NCI-H2029 treated with DMSO at 0.1 percent for 48 hours (cell line): Measurements from ENCODE around the gene STARD7.
"Not testable (repeated sequence)": the region's sequence is repeated elsewhere in the genome, so short reads cannot be mapped to it uniquely, and the experiment has no call there.

Experiments used
- DNase-seq: peaks from one replicate; lab custom pipeline; 2025; lab: John Stamatoyannopoulos, UW

STARD7 gene, protein sequence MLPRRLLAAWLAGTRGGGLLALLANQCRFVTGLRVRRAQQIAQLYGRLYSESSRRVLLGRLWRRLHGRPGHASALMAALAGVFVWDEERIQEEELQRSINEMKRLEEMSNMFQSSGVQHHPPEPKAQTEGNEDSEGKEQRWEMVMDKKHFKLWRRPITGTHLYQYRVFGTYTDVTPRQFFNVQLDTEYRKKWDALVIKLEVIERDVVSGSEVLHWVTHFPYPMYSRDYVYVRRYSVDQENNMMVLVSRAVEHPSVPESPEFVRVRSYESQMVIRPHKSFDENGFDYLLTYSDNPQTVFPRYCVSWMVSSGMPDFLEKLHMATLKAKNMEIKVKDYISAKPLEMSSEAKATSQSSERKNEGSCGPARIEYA

DNA sequence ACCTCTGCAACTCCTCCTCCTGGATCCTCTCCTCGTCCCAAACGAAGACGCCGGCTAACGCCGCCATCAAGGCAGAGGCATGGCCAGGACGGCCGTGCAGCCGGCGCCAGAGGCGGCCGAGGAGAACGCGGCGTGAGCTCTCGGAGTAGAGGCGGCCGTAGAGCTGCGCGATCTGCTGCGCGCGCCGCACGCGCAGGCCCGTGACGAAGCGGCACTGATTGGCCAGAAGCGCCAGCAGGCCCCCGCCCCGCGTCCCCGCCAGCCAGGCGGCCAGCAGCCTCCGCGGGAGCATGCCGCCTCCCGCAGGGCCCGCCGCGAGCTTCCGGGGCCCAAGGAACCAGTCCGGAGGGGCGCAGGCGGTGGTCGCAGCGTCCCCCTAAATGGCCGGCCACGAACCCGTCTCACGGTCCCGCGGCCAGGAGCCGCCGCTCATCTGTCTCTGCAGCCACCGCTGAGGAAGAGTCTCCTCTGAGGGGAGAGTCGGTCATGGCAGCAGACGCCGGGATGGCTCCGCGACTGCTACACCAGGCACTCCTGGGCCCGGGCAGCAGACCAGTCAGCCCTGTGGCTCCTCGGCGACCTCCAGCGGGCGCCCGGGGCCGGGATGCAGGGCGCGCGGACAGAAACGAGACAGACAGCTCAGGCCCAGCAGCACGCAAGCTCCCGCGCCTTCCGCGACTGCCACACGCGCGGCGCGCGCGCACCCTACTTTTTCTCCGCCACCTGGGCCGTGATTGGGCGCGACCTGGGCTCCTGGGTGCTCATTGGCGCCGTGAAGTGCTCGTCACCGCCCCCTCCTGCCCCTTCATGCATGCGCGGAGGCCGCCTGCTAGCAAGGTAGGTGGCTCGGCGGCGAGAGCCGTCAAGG, at the start of gene STARD7:
Gene STARD7 (minus strand): TSS at position 685 of the 868 bp plus-strand sequence. CDS start 393 bp downstream, at position 292.
- peak; percentile 76 for DNase-seq

DNA sequence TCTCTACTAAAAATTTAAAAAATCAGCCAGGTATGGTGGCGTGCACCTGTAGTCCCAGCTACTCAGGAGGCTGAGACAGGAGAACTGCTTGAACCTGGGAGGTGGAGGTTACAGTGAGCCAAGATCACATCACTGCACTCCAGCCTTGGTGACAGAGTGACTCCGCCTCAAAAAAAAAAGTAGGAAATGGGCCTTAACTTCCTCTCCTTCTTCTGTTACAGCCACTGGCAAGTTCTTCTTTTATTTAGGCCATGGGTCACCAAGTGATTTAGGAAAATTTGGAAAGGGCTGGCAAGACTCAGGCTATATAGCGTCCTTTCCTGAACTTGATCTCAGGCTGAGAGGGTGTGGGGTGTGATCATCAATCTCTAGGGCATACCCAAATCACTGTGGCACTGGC, 49.1 kb upstream of the STARD7 start:
- not testable (repeated sequence) for DNase-seq

DNA sequence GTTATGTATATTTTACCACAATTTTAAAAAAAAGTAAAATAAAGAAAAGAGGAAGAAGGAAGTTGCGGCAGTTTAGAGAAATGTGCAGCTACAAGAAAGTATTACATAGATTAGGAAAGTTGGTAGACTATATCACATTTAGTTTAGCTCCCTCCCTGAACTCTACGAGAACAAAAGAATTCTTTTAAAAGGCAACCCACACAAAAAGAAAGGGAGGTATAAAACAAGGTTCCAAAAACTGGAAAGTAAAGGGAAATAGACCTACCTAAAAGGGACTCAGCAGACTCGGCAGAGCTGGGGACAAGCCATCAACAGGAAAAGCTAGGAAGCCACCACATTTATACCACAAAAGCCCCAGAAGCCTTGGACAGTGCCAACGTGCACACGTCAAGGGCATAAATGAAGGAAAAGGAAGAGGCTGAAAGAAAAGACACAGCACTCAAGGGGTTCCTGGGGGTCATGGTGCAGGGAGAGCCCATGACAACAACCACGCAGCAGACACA, 48.0 kb upstream of the STARD7 start:
- no peak for DNase-seq

DNA sequence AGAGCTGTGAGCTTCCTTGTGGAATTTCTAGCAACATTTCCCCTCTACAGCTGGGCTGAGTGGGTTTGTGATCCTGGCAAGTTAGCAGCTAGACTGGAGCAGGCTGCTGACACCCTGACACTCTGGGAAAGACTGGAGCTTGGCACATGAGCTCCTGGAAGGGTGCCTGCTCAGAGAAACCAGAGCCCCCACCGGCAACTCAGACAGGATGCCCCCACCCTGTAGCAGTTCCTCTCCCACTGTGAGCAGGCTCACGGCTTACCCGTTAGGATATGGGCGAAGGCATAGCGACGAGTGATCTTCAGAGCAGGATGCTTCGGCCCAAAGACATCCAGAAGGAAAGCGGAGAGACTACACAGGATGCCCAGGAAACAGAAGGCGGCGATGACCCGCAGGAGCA, 45.9 kb upstream of the STARD7 start:
- DNase-seq: no peak

DNA sequence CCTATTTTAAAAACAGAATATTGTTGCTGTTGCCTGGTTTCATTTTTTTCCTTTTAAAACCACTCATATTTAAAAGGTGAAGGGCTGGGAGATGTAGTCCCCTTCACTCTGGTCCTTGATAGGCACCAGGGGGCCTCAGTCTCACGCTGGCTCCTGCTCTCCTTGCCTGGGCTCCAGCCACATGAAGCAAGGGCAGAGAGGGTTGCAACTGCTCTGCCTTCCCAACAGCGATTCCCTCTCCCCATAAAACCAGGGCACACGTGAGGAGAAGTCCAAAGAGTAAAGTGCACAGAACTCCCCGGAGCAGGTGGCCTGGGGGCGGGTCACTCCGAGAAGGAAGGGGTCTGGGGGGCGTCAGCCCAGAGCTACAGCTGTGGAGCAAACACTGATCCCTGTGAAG, 44.4 kb upstream of the STARD7 start:
- DNase-seq: no peak

DNA sequence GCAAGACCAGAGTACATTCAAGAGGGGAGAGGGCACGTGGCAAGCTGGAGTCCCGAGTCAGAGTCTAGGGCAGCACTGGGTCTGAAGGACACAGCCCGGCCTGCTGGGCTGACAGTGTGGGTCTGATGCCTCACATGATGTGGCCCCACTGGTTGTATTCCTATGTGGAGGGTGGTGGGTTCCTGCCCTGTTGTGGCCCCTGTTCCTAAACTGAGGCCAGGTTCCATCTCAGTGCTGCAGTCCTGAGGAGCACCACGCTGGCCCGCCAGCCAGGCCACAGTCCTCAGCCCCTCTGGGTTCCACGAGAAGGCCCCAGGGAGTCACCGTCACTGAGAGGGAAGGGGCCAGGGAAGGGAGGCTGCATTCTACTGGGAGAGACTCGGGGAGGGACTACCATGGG, 43.9 kb upstream of the STARD7 start:
- DNase-seq: no peak

DNA sequence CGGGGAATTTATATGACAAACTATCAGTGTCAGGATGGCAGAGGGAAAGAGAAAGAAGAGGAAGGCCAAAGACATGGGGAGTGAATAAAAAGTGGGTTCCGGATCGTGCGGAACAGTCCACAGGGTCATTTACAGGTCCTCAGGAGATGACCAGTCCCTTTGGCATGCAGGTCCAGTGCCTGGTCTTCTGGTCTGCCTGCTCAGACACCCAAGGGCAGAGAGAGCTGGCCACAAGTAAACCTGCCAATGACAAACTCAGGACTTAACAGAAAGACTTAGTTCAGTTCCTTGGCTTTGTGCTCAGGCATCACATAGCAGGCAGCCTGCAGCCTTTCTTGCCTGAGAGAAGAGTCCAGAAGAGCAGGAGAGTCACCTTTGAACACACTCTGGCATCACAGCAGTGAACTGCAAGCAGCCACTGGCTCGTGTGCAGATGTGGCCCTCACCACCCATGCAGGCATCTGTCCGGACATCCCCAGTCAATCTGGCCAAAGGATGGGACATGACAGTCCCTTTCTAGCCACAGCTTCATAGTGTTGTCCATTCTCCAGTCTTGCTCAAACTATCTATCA, 43.2 kb upstream of the STARD7 start:
- no peak for DNase-seq

DNA sequence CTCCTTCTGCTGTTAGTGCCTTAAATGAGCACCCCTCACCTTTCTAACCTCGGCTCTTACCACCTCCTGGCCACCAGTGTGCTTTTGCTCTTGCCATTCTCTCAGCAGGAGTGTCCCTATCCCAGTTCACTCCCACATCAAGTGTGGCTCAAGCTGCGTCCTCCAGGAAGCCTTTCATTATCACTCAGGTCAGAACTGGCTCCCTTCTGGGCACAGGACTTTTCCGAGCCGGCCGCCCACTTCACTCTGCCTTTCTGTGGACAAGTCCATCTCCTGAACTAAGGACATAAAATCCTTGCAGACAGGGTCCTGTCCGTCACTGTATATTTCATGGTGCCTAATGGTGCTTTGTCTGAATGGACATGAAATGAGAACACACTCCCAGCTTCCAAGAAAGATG, 41.6 kb upstream of the STARD7 start:
- DNase-seq: no peak

DNA sequence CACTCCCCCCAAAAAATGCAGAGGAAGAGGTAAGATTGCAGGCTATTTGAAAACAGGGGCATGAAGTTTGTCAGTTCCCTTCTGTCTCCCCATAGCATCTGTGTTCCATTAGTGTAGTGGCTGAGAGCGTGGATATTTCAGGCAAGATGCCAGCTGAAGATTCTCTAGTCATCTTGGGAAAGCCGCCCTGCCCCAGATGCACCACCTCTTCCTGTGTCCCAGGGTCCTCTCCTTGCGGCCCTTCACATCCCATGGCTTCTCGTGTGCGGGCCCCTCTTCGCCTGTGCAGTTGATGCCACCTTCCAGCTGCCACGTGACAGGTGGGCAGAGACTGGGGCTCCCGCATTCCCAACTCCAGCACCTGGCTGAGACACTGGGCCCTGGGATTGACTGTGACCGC, 41.0 kb upstream of the STARD7 start:
- DNase-seq: no peak

DNA sequence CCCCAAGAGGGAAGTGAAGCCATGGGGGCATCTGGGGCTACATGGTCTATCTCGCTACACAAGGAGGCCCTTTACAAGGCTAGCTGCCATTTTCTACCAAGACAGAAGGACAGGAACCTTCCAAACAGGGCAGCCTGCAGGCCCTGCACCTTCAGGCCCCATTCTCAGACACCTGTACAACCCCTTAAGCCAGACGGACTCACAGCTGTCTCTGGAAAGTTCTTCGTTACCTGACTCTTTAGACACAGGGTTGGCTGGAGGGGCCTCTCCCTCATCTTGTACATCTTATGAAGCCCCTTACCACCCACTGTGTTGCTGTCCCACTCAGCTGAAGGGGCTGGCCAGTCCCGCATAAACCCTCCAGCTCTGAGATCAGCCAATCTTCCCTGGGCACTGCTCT, 40.0 kb upstream of the STARD7 start:
- no peak for DNase-seq

DNA sequence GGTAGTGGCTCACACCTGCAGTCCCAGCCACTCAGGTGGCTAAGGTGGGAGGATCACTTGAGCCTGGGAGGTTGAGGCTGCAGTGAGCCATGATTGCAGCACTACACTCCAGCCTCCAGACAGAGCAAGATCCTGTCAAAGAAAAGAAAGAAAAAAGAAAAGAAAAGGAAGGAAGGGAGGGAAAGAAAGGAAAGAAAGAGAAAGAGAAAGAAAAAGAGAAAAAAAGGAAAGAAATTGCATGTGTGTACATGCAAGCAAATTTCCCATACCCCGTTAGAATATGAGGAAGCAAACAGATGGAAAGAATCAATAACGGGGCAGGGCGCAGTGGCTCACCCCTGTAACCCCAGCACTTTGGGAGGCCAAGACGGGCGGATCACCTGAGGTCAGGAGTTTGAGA, 39.3 kb upstream of the STARD7 start:
- DNase-seq: no peak

DNA sequence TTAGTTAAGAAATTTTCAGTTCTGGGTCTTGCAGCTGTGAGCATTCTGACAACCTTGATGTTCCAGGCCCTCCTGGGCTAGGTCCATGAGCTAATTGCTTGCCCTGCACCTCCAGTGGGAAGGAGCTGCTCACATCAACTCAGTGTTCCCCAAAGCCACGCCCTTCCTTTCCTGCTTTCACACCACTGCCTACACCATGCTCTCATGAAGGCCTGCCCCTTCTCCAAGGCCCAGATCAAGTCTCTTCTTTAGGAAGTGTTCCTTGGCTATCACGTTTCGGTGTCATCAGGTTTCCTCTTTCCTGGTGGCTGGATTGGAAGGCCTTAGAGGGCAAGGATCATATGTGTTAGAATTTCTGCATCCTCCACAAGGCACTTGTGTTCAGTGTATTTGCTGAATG, 38.4 kb upstream of the STARD7 start:
- DNase-seq: no peak

DNA sequence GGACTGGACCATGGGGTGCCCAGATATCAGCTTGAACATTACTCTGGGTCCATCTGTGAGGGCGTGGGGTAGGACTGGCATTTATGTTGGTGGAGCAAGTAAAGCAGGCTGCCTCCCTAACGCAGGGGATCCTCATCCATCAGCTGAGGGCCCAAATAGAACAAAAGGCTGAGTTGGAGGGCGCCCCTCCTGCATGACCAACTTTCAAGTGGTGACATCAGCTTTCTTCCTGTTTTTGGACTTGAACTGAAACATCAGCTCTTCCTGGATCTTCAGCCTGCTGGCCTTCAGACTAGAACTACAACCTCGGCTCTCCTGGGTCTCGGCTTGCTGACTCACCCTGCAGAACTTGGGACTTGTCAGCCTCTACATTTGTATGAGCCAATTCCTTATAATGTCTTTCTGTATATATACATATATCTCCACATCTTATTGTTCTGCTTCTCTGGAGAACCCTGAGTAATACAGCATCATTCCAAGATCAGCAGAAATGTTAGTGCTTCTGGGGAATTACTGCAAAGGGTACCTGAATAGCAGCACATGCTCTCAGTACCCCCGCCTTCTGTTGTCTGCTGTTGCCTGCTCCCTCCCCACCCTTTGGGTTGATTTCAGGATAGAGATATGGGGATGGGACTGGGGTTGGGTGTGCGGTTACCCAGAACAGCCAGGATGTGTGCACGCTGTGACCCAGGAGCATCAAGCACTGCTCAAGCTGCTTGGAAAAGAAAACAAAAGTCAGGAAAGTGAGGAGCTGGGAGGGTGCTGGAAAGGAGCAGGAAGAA, 37.2 kb upstream of the STARD7 start:
- no peak for DNase-seq

DNA sequence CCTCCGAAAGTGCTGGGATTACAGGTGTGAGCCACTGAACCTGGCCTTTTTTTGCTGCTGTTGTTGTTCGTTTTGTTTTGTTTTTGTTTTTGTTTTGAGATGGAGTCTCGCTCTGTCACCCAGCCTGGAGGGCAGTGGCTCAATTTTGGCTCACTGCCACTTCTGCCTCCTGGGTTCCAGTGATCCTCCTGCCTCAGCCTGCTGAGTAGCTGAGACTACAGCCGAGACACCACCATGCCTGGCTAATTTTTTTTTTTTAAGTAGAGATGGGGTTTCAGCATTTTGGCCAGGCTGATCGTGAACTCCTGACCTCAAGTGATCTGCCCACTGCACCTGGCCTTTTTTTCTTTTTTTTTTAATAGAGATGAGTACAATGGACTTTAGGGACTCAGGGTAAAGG, 35.2 kb upstream of the STARD7 start:
- no peak for DNase-seq

DNA sequence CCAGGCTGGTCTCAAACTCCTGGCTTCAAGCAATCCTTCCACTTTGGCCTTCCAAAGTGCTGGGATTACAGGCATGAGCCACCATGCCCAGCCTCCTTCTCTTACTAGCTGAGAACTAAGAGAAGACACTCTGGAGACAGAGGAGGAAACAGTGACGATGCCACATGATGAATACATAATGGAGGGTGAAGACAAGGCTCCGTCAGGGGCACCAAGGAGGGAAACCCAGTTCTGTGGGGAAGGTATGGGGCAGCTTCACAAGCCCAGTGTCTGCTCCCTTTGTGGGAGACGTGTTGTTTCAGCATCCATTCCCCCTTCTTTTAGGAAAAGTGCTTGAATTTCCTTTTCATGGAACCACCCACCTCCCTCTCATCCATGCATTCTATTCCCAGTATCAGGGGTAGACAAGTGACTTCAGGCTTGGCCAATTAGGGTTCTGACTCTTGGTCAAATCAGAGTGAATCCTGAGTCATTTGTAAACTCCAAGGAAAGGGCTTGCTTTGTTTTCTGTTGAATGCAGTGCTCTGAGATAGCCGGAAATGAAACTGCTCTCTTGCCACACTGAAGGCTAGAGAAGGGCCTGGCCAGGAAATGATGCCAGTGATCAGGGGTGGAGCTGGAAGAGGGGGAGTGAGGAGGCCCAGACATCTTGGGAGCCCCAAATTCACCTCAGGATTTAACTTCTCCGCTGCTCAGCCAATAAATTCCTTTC, 33.4 kb upstream of the STARD7 start:
- no peak for DNase-seq

DNA sequence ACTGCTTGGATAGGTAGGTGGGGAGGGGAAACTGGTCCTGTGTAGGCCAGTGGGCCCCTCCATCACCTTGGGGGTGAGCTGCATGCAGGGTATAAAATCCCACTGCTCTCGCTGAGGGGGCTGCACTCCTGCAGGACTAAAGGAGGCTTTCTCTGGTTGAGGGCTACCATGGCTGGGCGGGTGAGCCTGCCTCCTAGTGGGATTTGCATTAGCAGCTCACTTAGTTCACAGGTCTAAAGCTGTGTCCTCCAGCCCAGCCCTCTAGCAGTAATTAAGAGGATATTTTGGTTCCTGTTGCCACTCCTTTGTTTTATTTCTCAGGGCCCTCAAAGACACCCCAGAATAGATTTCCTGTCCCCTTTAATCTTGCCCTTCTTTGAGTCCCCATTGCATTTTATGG, 32.6 kb upstream of the STARD7 start:
- DNase-seq: no peak

DNA sequence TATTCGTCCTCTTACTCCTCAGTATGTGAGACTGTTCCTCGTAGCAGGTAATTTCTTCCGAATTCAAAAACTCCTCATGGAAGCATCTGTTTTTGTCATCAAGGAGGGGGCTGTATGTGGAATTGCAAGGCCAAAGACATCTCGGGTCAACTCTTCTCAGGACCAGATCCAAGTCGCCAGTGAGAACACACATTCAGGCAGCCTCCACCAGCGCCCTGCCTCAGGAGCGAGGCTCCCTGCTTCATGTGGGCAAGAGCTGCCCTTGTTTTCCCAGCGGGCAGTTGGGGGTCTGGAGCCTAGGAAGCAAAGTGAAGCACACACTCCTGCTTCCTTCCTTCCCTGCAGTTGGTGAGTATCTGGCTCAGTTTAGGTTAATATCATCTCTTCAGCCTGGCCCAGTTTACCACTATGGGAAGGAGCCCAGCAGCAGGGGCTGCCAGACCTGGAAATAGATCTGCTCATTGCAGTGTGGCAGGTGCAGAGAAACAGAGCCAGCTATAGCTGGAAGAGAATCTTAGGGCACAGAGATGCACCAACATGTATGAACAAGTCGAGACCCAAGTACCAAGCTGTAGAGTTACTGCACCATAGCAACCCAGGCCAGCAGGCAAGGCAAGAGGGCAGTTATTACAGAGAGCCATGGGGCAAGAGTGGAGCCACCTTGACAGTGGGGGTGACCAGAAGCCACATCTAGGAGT, 31.9 kb upstream of the STARD7 start:
- DNase-seq: no peak

DNA sequence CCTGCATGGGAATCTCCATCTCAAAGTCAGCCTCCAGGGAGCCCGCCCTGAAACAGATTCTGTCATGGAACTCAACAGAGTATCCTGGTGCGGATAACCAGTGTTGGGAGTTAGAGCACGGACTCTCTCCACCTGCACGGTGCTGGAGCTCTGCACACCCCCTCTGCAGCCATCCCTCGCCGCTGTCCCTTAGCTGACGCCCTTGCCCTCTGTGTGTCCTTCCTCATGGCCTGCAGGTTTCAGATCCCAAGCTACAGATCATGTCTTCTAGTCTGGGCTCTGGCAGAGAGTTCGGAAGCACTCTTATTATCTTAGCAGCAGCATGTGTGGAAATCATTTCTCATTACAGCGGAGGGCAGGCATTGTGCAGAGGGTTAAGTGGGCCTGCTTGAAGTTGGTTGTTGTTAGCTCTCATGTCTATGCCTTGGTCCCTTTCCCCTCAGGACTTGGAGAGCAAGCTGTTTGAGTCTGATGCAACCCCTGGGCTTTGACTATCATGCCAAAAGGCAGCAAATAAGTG, 31.2 kb upstream of the STARD7 start:
- no peak for DNase-seq

DNA sequence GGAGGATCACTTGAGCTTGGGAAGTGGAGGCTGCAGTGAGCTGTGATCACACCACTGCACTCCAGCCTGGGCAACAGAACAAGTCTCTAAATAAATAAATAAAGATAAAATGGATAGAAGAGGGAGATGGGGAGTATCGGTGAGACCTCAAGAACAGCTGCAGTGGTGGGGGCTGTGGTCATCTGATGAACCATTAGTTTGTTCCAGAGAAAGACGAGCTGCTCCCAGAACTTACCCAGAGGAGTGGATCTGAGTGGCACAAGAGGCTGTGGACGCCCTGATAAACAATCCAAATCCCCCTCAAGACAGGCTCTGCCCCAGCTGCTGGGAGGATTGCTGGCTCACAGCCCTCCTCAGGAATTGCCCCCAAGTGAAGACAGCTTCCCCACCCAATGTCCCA, 30.5 kb upstream of the STARD7 start:
- DNase-seq: no peak

DNA sequence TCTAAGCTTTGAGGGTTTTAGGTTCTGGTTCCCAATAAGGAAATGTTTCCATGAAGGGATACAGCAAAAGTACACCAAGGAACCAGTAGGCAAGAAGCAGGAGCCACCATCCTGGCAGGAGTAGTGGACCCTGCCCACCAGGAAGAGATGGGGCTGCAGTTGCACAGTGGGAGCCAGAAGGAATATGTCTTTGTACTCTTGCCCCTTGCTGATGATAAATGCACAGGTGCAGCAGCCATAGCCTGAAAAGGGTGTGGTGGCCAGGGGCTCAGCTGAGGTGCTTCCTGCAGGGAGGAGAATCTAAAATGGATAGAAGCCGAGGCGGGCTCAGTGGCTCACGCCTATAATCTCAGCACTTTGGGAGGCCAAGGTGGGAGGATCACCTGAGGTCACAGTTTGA, 29.6 kb upstream of the STARD7 start:
- no peak for DNase-seq

DNA sequence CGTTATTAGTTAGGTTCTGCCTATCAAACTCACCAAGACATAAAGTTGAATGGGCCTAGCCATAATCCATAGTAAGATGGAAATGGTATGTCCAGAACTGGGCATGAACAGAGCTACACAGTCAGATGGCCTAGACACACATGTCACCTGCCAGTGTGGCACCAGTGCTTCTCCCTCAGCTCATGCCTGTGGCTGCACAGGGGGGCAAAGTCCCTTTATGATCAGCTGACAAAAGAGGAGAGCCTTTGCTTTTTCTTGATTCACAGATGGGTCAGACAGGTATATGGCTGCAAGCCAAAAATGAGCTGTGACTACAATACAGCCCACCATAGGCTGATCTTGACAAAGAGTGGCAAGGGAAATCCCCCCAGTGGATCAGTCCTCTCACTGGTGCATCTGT, 28.3 kb upstream of the STARD7 start:
- DNase-seq: no peak
